Measurements from ENCODE around the gene RXRA. TPM values are rescaled to one million over a fixed set of nuclear protein-coding genes. Genes with fewer than 3 reads are reported as not detected.

The RXRA gene
- total and polyA plus RNA-seq, 2 of the 13 experiments (the other 11 are each of a cell fraction or from before 2014, with no cell fraction given): 18.9 to 29.2 TPM

GRCh38 chr9:134451700-134452458, 125.6 kb downstream of the RXRA start:
- TF ChIP-seq, protein P1, sequence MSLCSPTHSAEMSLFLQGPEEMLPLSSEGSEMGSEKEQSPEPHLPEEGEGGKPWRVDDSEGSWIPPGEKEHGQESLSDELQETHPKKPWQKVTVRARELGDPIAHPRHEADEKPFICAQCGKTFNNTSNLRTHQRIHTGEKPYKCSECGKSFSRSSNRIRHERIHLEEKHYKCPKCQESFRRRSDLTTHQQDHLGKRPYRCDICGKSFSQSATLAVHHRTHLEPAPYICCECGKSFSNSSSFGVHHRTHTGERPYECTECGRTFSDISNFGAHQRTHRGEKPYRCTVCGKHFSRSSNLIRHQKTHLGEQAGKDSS (CRISPR knock-in tag; IDR thresholded peaks at IDR 0.05; ENCODE audit: borderline replicate concordance, low read depth): no peak
- TF ChIP-seq MED1 (CRISPR knock-in tag; IDR thresholded peaks at IDR 0.05) (no peak), THAP11 (CRISPR knock-in tag; IDR thresholded peaks at IDR 0.05) (no peak)
- FAIRE-seq: no peak
- intact Hi-C loops (cut with micrococcal nuclease; ENCODE audit: unreplicated experiment): no loop called here
- no peaks in the 10 kb centered on the region for H3K4me1 ChIP-seq (ENCODE audit: insufficient read depth, low read length)
- DNase-seq (ENCODE audit: low spot score): no peak
- in situ Hi-C loops (cut with HindIII; ENCODE audit: extremely low pct_ligation_motif_present, low pct_unique_long_range_greater_than_20kb): loop anchor here (10.0 kb wide), 1 partner anchor 283 kb away; no protein-coding TSS in a partner anchor
- H3K27ac ChIP-seq (ENCODE audit: extremely low read length, insufficient read depth, low read length): no peak overlapping the region
- H3K4me2 ChIP-seq (ENCODE audit: low read depth, low read length): no peak overlapping the region
- no peaks in the 10 kb centered on the region for H4K20me1 ChIP-seq (ENCODE audit: insufficient read depth, low read length)
- H3K36me3 ChIP-seq (replicated peaks in 1 of 2; ENCODE audit: control insufficient read depth in 1 of 2, insufficient read depth in 2 of 2, low read length in 2 of 2): no peaks in the 10 kb centered on the region
- H2AFZ ChIP-seq (ENCODE audit: low read length): no peak overlapping the region
- H3K27me3 ChIP-seq (ENCODE audit: control insufficient read depth in 1 of 2, insufficient read depth in 2 of 2, low read length in 2 of 2): peaks cover 0 to 21% of the 10 kb centered on the region in 2 experiments; a peak in 2 of 5 replicates
- 10% methylated on average over 2 of the region's 2 CpGs for WGBS (ENCODE audit: low lambda C conversion rate)
- no peak overlapping the region for H3K9ac ChIP-seq (ENCODE audit: insufficient read depth, low read depth, low read length)
- no peak for ATAC-seq
- CTCF ChIA-PET (ENCODE audit: low intra/inter-chr PET ratio, low total read pairs): no interaction called here
- POLR2A ChIA-PET: no interaction called here
- peaks cover 16% of the 10 kb centered on the region for H3K9me3 ChIP-seq (ENCODE audit: low read length)
- no peak overlapping the region for H3K4me3 ChIP-seq (replicated peaks in 1 of 3; ENCODE audit: insufficient read depth in 1 of 3, low read depth in 2 of 3, low read length in 3 of 3)
- no peaks in the 10 kb centered on the region for H3K79me2 ChIP-seq (ENCODE audit: insufficient read depth, low read length)
- BruUV-seq (replicated peaks): no TSS peak

- Histone ChIP-seq H3K27ac (ENCODE audit: extremely low read length, insufficient read depth, low read length) (no peak overlapping the region), H3K4me1 (ENCODE audit: insufficient read depth, low read length) (no peaks in the 10 kb centered on the region), H3K9ac (ENCODE audit: insufficient read depth, low read depth, low read length) (no peak overlapping the region), H4K20me1 (ENCODE audit: insufficient read depth, low read length) (no peaks in the 10 kb centered on the region), H3K4me2 (ENCODE audit: low read depth, low read length) (no peak overlapping the region), H3K9me3 (ENCODE audit: low read length) (peaks cover 16% of the 10 kb centered on the region), H3K36me3 (replicated peaks in 1 of 2; ENCODE audit: control insufficient read depth in 1 of 2, insufficient read depth in 2 of 2, low read length in 2 of 2) (no peaks in the 10 kb centered on the region), H2AFZ (ENCODE audit: low read length) (no peak overlapping the region), H3K79me2 (ENCODE audit: insufficient read depth, low read length) (no peaks in the 10 kb centered on the region), H3K4me3 (replicated peaks in 1 of 3; ENCODE audit: insufficient read depth in 1 of 3, low read depth in 2 of 3, low read length in 3 of 3) (no peak overlapping the region), H3K27me3 (ENCODE audit: control insufficient read depth in 1 of 2, insufficient read depth in 2 of 2, low read length in 2 of 2) (peaks cover 0 to 25% of the 10 kb centered on the region in 2 experiments; a peak in 4 of 5 replicates)
- TF ChIP-seq, protein P2, sequence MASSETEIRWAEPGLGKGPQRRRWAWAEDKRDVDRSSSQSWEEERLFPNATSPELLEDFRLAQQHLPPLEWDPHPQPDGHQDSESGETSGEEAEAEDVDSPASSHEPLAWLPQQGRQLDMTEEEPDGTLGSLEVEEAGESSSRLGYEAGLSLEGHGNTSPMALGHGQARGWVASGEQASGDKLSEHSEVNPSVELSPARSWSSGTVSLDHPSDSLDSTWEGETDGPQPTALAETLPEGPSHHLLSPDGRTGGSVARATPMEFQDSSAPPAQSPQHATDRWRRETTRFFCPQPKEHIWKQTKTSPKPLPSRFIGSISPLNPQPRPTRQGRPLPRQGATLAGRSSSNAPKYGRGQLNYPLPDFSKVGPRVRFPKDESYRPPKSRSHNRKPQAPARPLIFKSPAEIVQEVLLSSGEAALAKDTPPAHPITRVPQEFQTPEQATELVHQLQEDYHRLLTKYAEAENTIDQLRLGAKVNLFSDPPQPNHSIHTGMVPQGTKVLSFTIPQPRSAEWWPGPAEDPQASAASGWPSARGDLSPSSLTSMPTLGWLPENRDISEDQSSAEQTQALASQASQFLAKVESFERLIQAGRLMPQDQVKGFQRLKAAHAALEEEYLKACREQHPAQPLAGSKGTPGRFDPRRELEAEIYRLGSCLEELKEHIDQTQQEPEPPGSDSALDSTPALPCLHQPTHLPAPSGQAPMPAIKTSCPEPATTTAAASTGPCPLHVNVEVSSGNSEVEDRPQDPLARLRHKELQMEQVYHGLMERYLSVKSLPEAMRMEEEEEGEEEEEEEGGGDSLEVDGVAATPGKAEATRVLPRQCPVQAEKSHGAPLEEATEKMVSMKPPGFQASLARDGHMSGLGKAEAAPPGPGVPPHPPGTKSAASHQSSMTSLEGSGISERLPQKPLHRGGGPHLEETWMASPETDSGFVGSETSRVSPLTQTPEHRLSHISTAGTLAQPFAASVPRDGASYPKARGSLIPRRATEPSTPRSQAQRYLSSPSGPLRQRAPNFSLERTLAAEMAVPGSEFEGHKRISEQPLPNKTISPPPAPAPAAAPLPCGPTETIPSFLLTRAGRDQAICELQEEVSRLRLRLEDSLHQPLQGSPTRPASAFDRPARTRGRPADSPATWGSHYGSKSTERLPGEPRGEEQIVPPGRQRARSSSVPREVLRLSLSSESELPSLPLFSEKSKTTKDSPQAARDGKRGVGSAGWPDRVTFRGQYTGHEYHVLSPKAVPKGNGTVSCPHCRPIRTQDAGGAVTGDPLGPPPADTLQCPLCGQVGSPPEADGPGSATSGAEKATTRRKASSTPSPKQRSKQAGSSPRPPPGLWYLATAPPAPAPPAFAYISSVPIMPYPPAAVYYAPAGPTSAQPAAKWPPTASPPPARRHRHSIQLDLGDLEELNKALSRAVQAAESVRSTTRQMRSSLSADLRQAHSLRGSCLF (CRISPR knock-in tag; IDR thresholded peaks at IDR 0.05; ENCODE audit: borderline replicate concordance): no peak
- TF ChIP-seq MNT (IDR thresholded peaks at IDR 0.05): 0 out of 2 replicates have a peak, but pooled peaks have one; percentile 43
- no TSS peak for BruUV-seq (replicated peaks)
- ChIA-PET CTCF (ENCODE audit: low intra/inter-chr PET ratio, low total read pairs) (no interaction called here), POLR2A (no interaction called here)
- intact Hi-C loops (cut with micrococcal nuclease; ENCODE audit: unreplicated experiment) (no loop called here), in situ Hi-C loops (cut with HindIII; ENCODE audit: extremely low pct_ligation_motif_present, low pct_unique_long_range_greater_than_20kb) (loop anchor here (10.0 kb wide), 1 partner anchor 282 kb away; no protein-coding TSS in a partner anchor)
- 25% methylated on average over 4 of the region's 4 CpGs for WGBS (ENCODE audit: low lambda C conversion rate)
- no peak for DNase-seq (ENCODE audit: low spot score)
- no peak for FAIRE-seq
- no peak for ATAC-seq
These were observed 126.5 kb downstream of the RXRA start for GRCh38 chr9:134452728-134453127.
